22Rv1 (cell line): Measurements from ENCODE around the gene TTLL5.

Source experiments
- H3K27ac ChIP-seq: fragments of 450-650 bp; 2 replicates; pipeline ENCODE4 v1.5.1; 2017
- ZFX ChIP-seq: fragments of 450-650 bp; IDR thresholded peaks from 2 replicates; pipeline ENCODE4 v1.6.1; 2017; ENCODE audit warnings: antibody characterized with exemption, borderline replicate concordance
- TF ChIP-seq, protein P1 (sequence below): fragments of 450-650 bp; IDR thresholded peaks from 2 replicates; pipeline ENCODE4 v1.5.1; 2017; ENCODE audit warnings: mild to moderate bottlenecking

The TTLL5 gene

DNA sequence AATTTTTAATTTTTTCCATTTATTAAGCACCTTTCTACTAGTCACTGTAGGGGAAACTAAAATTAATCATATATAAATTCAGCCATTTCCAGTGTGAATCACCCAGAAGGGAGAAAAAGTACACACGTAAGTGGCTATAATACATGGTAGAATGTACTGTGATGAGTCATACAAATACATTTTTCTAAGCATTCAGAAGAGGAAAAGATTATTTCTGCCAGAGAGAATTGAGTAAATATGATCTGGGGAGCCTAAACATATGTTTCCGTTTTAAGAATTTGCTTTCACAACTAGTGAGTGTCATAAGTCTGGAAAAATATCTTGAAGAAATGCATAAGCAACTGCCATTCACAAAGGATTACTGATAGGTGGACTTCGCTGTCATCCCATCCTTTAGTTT lies 218.0 kb downstream of the TTLL5 start:
- no peak overlapping the region for H3K27ac ChIP-seq
- TF ChIP-seq, protein P1, sequence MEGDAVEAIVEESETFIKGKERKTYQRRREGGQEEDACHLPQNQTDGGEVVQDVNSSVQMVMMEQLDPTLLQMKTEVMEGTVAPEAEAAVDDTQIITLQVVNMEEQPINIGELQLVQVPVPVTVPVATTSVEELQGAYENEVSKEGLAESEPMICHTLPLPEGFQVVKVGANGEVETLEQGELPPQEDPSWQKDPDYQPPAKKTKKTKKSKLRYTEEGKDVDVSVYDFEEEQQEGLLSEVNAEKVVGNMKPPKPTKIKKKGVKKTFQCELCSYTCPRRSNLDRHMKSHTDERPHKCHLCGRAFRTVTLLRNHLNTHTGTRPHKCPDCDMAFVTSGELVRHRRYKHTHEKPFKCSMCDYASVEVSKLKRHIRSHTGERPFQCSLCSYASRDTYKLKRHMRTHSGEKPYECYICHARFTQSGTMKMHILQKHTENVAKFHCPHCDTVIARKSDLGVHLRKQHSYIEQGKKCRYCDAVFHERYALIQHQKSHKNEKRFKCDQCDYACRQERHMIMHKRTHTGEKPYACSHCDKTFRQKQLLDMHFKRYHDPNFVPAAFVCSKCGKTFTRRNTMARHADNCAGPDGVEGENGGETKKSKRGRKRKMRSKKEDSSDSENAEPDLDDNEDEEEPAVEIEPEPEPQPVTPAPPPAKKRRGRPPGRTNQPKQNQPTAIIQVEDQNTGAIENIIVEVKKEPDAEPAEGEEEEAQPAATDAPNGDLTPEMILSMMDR = no peak
- no peak for TF ChIP-seq ZFX

DNA sequence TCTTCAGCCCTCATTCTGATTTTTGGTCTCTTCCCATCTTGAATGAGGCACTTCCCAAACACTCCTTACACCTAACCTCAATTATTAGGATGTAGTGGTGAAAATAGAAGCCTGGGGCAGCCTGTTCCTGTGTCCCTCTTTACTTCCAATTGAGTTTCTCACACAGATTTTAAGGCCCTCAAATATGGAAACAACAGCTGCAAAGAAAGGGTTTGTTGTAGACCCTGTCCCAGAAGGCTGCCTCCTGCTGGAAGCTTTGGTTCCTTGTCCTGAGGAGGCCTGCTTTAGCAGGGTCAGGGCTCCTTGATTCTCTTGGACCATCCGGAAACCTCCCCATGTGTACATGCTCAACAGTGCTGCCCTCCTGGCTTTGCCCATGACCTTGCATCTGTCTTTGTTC lies 219.5 kb downstream of the TTLL5 start:
- TF ChIP-seq, protein P1 = peak; percentile 23; the same call in 1 of the 2 replicates
- TF ChIP-seq ZFX = no peak
- no peak overlapping the region for H3K27ac ChIP-seq

DNA sequence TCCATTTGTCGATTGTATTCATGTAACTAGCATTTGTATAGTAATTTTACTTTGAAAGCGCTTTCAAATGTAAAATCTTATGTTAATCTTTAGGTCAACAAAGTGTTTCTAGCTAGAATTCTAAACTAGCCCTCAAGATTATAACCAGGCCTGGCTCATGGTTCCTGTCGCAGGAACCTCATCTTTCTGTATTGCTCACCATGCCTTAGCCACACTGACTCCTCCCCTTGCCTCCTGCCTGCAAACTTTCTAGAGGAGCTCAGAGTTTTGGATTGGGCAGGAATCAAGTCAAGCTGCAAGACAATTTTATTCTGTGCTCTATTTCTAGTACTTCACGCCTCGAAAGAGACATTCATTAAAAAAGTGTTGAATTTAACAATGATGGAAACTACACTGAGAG lies 220.9 kb downstream of the TTLL5 start:
- no peak for TF ChIP-seq ZFX
- TF ChIP-seq, protein P1 = no peak
- no peak overlapping the region for H3K27ac ChIP-seq

DNA sequence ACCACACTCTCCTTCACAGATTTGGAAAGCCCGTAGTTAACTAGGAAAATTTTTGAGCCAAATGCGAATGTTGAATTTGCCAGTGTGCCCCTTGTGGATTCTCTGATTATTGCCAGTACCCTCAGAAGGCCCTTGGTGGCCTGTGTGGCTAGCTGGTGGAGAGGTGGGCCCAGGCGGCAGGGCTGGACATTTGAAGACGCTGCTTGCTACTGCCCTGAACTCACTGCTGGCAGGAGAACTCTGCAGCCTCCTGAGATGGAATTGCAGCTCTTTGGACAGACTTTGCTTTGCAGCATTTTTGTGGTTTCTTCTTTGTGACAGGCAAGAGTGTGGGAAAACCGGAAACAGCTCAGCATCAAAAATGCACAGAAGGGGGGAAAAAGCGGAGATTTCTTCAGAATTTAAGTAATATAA lies 223.2 kb downstream of the TTLL5 start:
- H3K27ac ChIP-seq = no peak overlapping the region
- TF ChIP-seq, protein P1 = peak; percentile 31; the same call in 1 of the 2 replicates
- no peak for TF ChIP-seq ZFX

DNA sequence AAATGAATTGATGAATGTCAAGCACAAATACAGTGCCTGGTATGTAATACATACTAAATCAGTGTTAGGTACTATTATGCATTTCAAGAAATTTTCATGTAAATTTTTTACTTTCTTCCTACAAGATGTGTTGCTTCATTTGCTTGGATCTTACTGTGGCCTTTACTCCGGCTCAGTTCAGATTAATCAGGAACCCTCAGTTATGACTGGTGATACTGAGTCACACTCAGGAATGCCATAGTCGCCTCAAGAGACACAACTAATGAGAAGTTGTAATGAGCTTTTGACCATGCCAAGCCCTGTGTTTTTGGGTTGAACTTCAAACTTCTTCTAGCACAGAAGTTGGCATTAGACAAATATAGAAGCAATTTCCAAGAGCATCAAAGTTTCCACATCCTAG lies 224.8 kb downstream of the TTLL5 start:
- TF ChIP-seq ZFX = no peak
- TF ChIP-seq, protein P1 = no peak

DNA sequence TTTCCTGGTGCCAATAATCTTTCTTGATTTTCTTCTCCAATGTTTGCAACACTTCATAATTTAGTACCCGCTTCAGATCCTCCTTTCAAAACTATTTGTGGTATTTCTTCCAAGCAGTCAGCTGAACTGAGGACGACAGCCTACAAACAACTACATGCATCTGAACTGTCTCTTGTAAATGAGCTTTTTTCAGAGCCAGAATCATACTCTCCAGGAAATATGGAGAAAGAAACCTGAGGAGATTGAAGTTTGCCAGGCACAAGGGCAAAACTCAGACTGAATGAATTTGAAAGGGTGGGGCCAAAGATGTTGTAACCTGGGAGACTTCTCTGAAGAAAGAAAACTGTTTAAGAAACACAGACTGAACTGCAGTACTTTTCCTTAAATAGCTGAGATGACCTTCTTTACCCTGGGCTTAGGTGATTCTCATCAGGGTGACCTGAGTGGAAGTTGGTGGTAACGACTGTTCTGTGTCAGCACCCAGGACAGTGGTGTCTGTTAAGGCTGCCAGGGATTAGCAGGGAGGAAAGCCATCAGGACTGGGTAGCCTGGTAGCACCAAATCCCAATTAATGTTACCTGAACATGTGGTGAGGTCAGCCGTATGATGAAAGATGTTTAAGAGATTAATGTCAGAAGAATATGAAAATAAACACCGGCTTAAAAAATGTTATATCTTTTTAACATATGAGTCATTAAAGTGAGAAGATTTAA lies 225.7 kb downstream of the TTLL5 start:
- H3K27ac ChIP-seq = no peak overlapping the region
- TF ChIP-seq, protein P1 = no peak
- no peak for TF ChIP-seq ZFX

More for the DNA sequence above, 224.8 kb downstream of the TTLL5 start:
- H3K27ac ChIP-seq = no peak overlapping the region

DNA sequence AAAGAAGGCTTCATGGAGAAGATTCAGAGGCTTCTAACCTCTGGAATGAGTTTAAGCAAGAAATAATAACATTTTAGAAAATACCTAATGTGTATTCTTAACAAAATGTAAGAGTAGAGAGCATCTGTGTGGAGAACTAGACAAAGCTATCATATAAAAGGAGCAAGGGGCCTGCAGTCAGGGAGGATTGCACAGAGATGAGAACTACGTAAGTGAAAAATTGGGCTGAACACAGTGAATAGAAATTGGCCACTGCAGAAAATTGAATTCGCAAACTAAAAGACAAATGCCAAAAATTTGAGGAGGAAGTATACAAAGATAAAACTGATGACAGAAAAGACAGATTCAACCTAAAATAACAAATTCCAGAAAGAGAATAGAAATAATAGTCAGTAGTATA lies 227.9 kb downstream of the TTLL5 start:
- no peak for TF ChIP-seq ZFX
- TF ChIP-seq, protein P1 = no peak
- no peak overlapping the region for H3K27ac ChIP-seq
